OCI-LY7 (cell line): ENCODE data around the gene TNIK. TPM values are rescaled to one million over a fixed set of nuclear protein-coding genes. Genes with fewer than 3 reads are reported as not detected.

Source experiments
- BruUV-seq: library from RNA; stranded (reverse); fragments of 400-500 nt; replicated peaks from 2 replicates; lab custom pipeline; 2021; lab: Mats Ljungman, UMichigan
- CTCF ChIA-PET: fragments of 300-600 bp; sonication (Branson Sonifier 250); formaldehyde crosslinking; loops from one replicate; lab custom pipeline; 2022; ENCODE audit warnings: antibody characterized with exemption; ENCODE audit not compliant: unreplicated experiment; lab: Charles Lee
- POLR2A ChIA-PET: fragments of 300-600 bp; sonication (Branson Sonifier 250); formaldehyde crosslinking; loops from one replicate; lab custom pipeline; 2022; ENCODE audit warnings: antibody characterized with exemption; lab: Charles Lee
- DNase-seq: peaks from one replicate; pipeline ENCODE4 v3.0.0-alpha.2; 2015; ENCODE audit warnings: low spot score
- H2AFZ ChIP-seq: fragments of 200-600 bp; sonication (generic), shearing (Covaris generic); 2 replicates; pipeline ENCODE4 v1.6.1; 2014; ENCODE audit warnings: mild to moderate bottlenecking, antibody characterized with exemption, low read length, moderate library complexity
- H3K27ac ChIP-seq: fragments of 200-600 bp; sonication (generic); 2 replicates; pipeline ENCODE4 v1.5.1; 2014; ENCODE audit warnings: mixed run types, low read depth, mild to moderate bottlenecking, moderate library complexity, low read length, inconsistent platforms; ENCODE audit not compliant: poor library complexity, severe bottlenecking
- H3K36me3 ChIP-seq: fragments of 200-600 bp; sonication (generic); 2 replicates; pipeline ENCODE4 v1.6.1; 2014; ENCODE audit warnings: mild to moderate bottlenecking, antibody characterized with exemption, low read length, moderate library complexity, mixed read lengths; ENCODE audit not compliant: insufficient read depth
- H3K4me1 ChIP-seq: fragments of 200-600 bp; sonication (generic); 2 replicates; pipeline ENCODE4 v1.5.1; 2014; ENCODE audit warnings: mild to moderate bottlenecking, low read length; ENCODE audit not compliant: insufficient read depth, poor library complexity, severe bottlenecking
- H3K4me2 ChIP-seq: fragments of 200-600 bp; sonication (generic); 2 replicates; pipeline ENCODE4 v1.6.1; 2014; ENCODE audit warnings: mild to moderate bottlenecking, low read length
- H3K4me3 ChIP-seq: fragments of 200-600 bp; sonication (generic); 2 replicates; pipeline ENCODE4 v1.5.1; 2014; ENCODE audit warnings: mild to moderate bottlenecking, low read depth, low read length; ENCODE audit not compliant: poor library complexity, severe bottlenecking
- H3K79me2 ChIP-seq: fragments of 200-600 bp; sonication (generic); 2 replicates; pipeline ENCODE4 v1.6.1; 2016; ENCODE audit warnings: low read depth, mild to moderate bottlenecking, low read length, moderate library complexity, mixed read lengths; ENCODE audit not compliant: insufficient read depth
- H3K9me2 ChIP-seq: fragments of 200-600 bp; sonication (generic); 2 replicates; pipeline ENCODE4 v1.6.1; 2016; ENCODE audit warnings: mild to moderate bottlenecking, low read length, mixed read lengths; ENCODE audit not compliant: insufficient read depth
- H3K9me3 ChIP-seq: fragments of 200-600 bp; sonication (generic); 2 replicates; pipeline ENCODE4 v1.6.1; 2014; ENCODE audit warnings: mild to moderate bottlenecking, mixed run types, low read length, mixed read lengths
- H4K20me1 ChIP-seq: fragments of 200-600 bp; sonication (generic); 2 replicates; pipeline ENCODE4 v1.6.1; 2014; ENCODE audit warnings: mild to moderate bottlenecking, antibody characterized with exemption, low read length, moderate library complexity, mixed read lengths; ENCODE audit not compliant: insufficient read depth
- CTCF ChIP-seq: fragments of 200-600 bp; sonication (generic); conservative IDR thresholded peaks from 2 replicates; pipeline ENCODE4 v1.5.1; 2014; ENCODE audit warnings: mild to moderate bottlenecking, antibody characterized with exemption, low read length, moderate library complexity, mixed read lengths
- EZH2phosphoT487 ChIP-seq: fragments of 200-600 bp; sonication (generic); IDR thresholded peaks from 2 replicates; pipeline ENCODE4 v1.6.1; 2018; ENCODE audit warnings: low read depth, borderline replicate concordance, mild to moderate bottlenecking, mixed run types, antibody characterized with exemption, low read length, moderate library complexity, mixed read lengths
- intact Hi-C: fragments of 100-400 bp; cut with micrococcal nuclease; formaldehyde crosslinking; loops from one replicate; pipeline ENCODE4 v1.10.0; 2022; ENCODE audit not compliant: unreplicated experiment
- total RNA-seq, 2 experiments: library from RNA; depleted of rRNA in 1 of 2; stranded (reverse); fragments of >200 nt in 1 of 2; shearing (Covaris generic) in 1 of 2; gene quantifications; 2 replicates each; pipeline ENCODE4 v1.2.3, GENCODE V29; 2014 to 2022

TNIK gene
- total RNA-seq, 2 experiments from 2014 or later = not detected

GRCh38 chr3:171223396-171223795 lies 236.8 kb downstream of the TNIK start:
- Histone ChIP-seq H3K4me1 (no peaks in the 10 kb centered on the region), H3K9me3 (peaks cover 8% of the 10 kb centered on the region; the same call in 1 of the 2 replicates), H2AFZ (no peak overlapping the region; the same call in none of the 2 replicates), H3K27ac (no peak overlapping the region), H4K20me1 (no peaks in the 10 kb centered on the region), H3K4me2 (no peak overlapping the region), H3K79me2 (no peaks in the 10 kb centered on the region), H3K9me2 (no peaks in the 10 kb centered on the region), H3K4me3 (no peak overlapping the region), H3K36me3 (no peaks in the 10 kb centered on the region)
- ChIA-PET POLR2A (interaction anchor here (1.4 kb wide), 1 partner anchor 16 kb away, joined by 3 read pairs; no protein-coding TSS in a partner anchor), CTCF (no interaction called here)
- intact Hi-C loops = no loop called here
- TF ChIP-seq EZH2phosphoT487 = no peak
- TF ChIP-seq CTCF = no peak
- BruUV-seq = no TSS peak
- DNase-seq = no peak

GRCh38 chr3:171222995-171223394 lies 237.2 kb downstream of the TNIK start:
- no peak overlapping the region for H3K4me3 ChIP-seq
- no peak for DNase-seq
- no peaks in the 10 kb centered on the region for H3K9me2 ChIP-seq
- H3K36me3 ChIP-seq = no peaks in the 10 kb centered on the region
- H3K9me3 ChIP-seq = peaks cover 8% of the 10 kb centered on the region; the same call in 1 of the 2 replicates
- H3K4me1 ChIP-seq = no peaks in the 10 kb centered on the region
- TF ChIP-seq EZH2phosphoT487 (no peak), CTCF (no peak)
- no peak overlapping the region for H3K27ac ChIP-seq
- no peak overlapping the region for H3K4me2 ChIP-seq
- H2AFZ ChIP-seq = no peak overlapping the region; the same call in 1 of the 2 replicates
- H3K79me2 ChIP-seq = no peaks in the 10 kb centered on the region
- H4K20me1 ChIP-seq = no peaks in the 10 kb centered on the region
- ChIA-PET POLR2A (interaction anchor here (1.4 kb wide), 1 partner anchor 15 kb away, joined by 3 read pairs; no protein-coding TSS in a partner anchor), CTCF (no interaction called here)
- no TSS peak for BruUV-seq
- intact Hi-C loops = no loop called here

- Histone ChIP-seq H3K79me2 (no peaks in the 10 kb centered on the region), H3K4me3 (no peak overlapping the region), H3K4me1 (no peaks in the 10 kb centered on the region), H2AFZ (no peak overlapping the region), H3K9me2 (no peaks in the 10 kb centered on the region), H3K9me3 (peaks cover 8% of the 10 kb centered on the region; the same call in 1 of the 2 replicates), H3K36me3 (no peaks in the 10 kb centered on the region), H3K27ac (no peak overlapping the region), H3K4me2 (no peak overlapping the region), H4K20me1 (no peaks in the 10 kb centered on the region)
- BruUV-seq = no TSS peak
- DNase-seq = no peak
- TF ChIP-seq EZH2phosphoT487 (no peak), CTCF (no peak)
- CTCF ChIA-PET = interaction anchor here (1.0 kb wide), 1 partner anchor 28 kb away, joined by 4 read pairs; no protein-coding TSS in a partner anchor
- POLR2A ChIA-PET = interaction anchor here (0.6 to 1.0 kb wide), 2 partner anchors 89 to 108 kb away, joined by 3 to 5 read pairs; no protein-coding TSS in a partner anchor
- intact Hi-C loops = no loop called here
These were observed 238.6 kb downstream of the TNIK start for GRCh38 chr3:171221597-171221996.
